ENCODE measurements around the gene DRG2. TPM values are rescaled to one million over a fixed set of nuclear protein-coding genes. Genes with fewer than 3 reads are reported as not detected.

DRG2 gene
- total and polyA plus RNA-seq, 7 donors: 23.7 to 33.5 (median 29.7) TPM

- 87 to 90% (median 87%) methylated on average over 14 of the region's 14 CpGs for WGBS, 3 donors
- no peak for DNase-seq
- no peak for TF ChIP-seq CTCF (IDR thresholded peaks at IDR 0.05)
- Histone ChIP-seq H3K27ac (no peak overlapping the region), H3K36me3 (ENCODE audit: insufficient read depth in 1 of 2, low read depth in 1 of 2) (peaks cover 3 to 95% of the 10 kb centered on the region in 2 donors), H3K4me3 (no peak overlapping the region), H3K27me3 (ENCODE audit: insufficient read depth in 3 of 3, low read length in 2 of 3) (no peaks in the 10 kb centered on the region), H3K9me3 (no peaks in the 10 kb centered on the region), H3K4me1 (no peaks in the 10 kb centered on the region)
- intact Hi-C loops (cut with DNase I): no loop called here
- ATAC-seq: no peak
Observed at GRCh38 chr17:18099516-18099915, 11.8 kb downstream of the DRG2 start.

- Histone ChIP-seq H3K4me3 (no peak overlapping the region), H3K27me3 (ENCODE audit: insufficient read depth in 3 of 3, low read length in 2 of 3) (no peaks in the 10 kb centered on the region), H3K4me1 (no peaks in the 10 kb centered on the region), H3K9me3 (no peaks in the 10 kb centered on the region), H3K36me3 (ENCODE audit: insufficient read depth in 1 of 2, low read depth in 1 of 2) (peaks cover 3 to 97% of the 10 kb centered on the region in 2 donors), H3K27ac (no peak overlapping the region)
- intact Hi-C loops (cut with DNase I): no loop called here
- WGBS, 3 donors: 66 to 75% (median 72%) methylated on average over 10 of the region's 10 CpGs
- ATAC-seq (no peak), DNase-seq (no peak)
- no peak for TF ChIP-seq CTCF (IDR thresholded peaks at IDR 0.05)
Observed at GRCh38 chr17:18100616-18101015, 12.9 kb downstream of the DRG2 start.

DNA sequence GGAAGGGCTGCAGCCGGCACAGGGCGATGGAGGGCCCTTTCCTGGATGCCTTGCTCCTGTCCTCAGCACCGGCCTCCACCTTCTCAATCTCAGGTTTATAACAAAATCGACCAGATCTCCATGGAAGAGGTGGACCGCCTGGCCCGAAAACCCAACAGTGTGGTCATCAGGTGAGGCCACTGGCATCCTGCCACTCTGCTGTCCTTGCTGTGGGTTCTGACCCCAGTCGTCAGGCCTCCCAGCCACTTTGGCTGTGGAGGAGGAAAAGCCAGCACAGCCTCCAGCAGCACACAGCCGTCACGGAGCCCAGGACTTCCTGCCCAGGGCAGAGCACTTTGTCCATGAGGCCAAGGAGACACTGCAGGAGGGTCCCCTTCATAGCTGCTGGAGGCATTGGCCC, 14.1 kb downstream of the DRG2 start:
- no peak for TF ChIP-seq CTCF (IDR thresholded peaks at IDR 0.05)
- Histone ChIP-seq H3K27me3 (ENCODE audit: insufficient read depth in 3 of 3, low read length in 2 of 3) (no peaks in the 10 kb centered on the region), H3K9me3 (no peaks in the 10 kb centered on the region), H3K27ac (no peak overlapping the region), H3K4me3 (no peak overlapping the region), H3K4me1 (no peaks in the 10 kb centered on the region), H3K36me3 (ENCODE audit: insufficient read depth in 1 of 2, low read depth in 1 of 2) (peaks cover 3 to 97% of the 10 kb centered on the region in 2 donors)
- intact Hi-C loops (cut with DNase I): no loop called here
- DNase-seq (no peak), ATAC-seq (no peak)
- WGBS, 3 donors: 84 to 86% (median 85%) methylated on average over 9 of the region's 9 CpGs

GRCh38 chr17:18102640-18103039, 14.9 kb downstream of the DRG2 start:
- 84 to 90% (median 86%) methylated on average over 3 of the region's 3 CpGs for WGBS, 3 donors
- no peaks in the 10 kb centered on the region for H3K4me1 ChIP-seq
- no peak overlapping the region for H3K4me3 ChIP-seq
- no peaks in the 10 kb centered on the region for H3K9me3 ChIP-seq
- H3K36me3 ChIP-seq (ENCODE audit: insufficient read depth in 1 of 2, low read depth in 1 of 2): peaks cover 3 to 97% of the 10 kb centered on the region in 2 donors
- intact Hi-C loops (cut with DNase I): no loop called here
- ATAC-seq (no peak), DNase-seq (no peak)
- H3K27ac ChIP-seq: no peak overlapping the region
- no peak for TF ChIP-seq CTCF (IDR thresholded peaks at IDR 0.05)
- no peaks in the 10 kb centered on the region for H3K27me3 ChIP-seq (ENCODE audit: insufficient read depth in 3 of 3, low read length in 2 of 3)

GRCh38 chr17:18105027-18105426, 17.3 kb downstream of the DRG2 start:
- peaks cover 0 to 73% of the 10 kb centered on the region in 2 donors for H3K36me3 ChIP-seq (ENCODE audit: insufficient read depth in 1 of 2, low read depth in 1 of 2)
- no peak overlapping the region for H3K27ac ChIP-seq
- H3K9me3 ChIP-seq: no peaks in the 10 kb centered on the region
- ATAC-seq: no peak
- DNase-seq: no peak
- H3K4me3 ChIP-seq: no peak overlapping the region
- TF ChIP-seq CTCF (IDR thresholded peaks at IDR 0.05): no peak
- no peaks in the 10 kb centered on the region for H3K4me1 ChIP-seq
- H3K27me3 ChIP-seq (ENCODE audit: insufficient read depth in 3 of 3, low read length in 2 of 3): no peaks in the 10 kb centered on the region
- 69 to 82% (median 74%) methylated on average over 3 of the region's 3 CpGs for WGBS, 3 donors
- intact Hi-C loops (cut with DNase I): no loop called here
